Calu3 (cell line): Measurements from ENCODE around the gene IRX6. TPM values are rescaled to one million over a fixed set of nuclear protein-coding genes. Genes with fewer than 3 reads are reported as not detected.

Experiments
- BruUV-seq: library from RNA; stranded (reverse); fragments of 400-500 nt; replicated peaks from 2 replicates; lab custom pipeline; 2021; lab: Mats Ljungman, UMichigan
- CTCF ChIA-PET: fragments of 300-600 bp; sonication (Branson Sonifier 250); formaldehyde crosslinking; loops from one replicate; lab custom pipeline; 2022; ENCODE audit warnings: antibody characterized with exemption; lab: Charles Lee
- DNase-seq: peaks from one replicate; pipeline ENCODE4 v3.0.0; 2022
- H3K27ac Mint-ChIP-seq: one replicate; pipeline ENCODE4 v1.8.0; 2022; ENCODE audit warnings: mixed read lengths; ENCODE audit not compliant: unreplicated experiment
- H3K27me3 Mint-ChIP-seq: one replicate; pipeline ENCODE4 v1.8.0; 2022; ENCODE audit warnings: mixed read lengths; ENCODE audit not compliant: unreplicated experiment
- H3K36me3 Mint-ChIP-seq: one replicate; pipeline ENCODE4 v1.8.0; 2022; ENCODE audit warnings: mild to moderate bottlenecking, moderate library complexity, mixed read lengths; ENCODE audit not compliant: insufficient read depth, unreplicated experiment
- H3K4me1 Mint-ChIP-seq: one replicate; pipeline ENCODE4 v1.8.0; 2022; ENCODE audit warnings: mild to moderate bottlenecking, low read depth, mixed read lengths; ENCODE audit not compliant: unreplicated experiment
- H3K4me3 Mint-ChIP-seq: one replicate; pipeline ENCODE4 v1.8.0; 2022; ENCODE audit warnings: mild to moderate bottlenecking, low read depth, moderate library complexity, mixed read lengths; ENCODE audit not compliant: unreplicated experiment
- H3K9me3 Mint-ChIP-seq: one replicate; pipeline ENCODE4 v1.8.0; 2022; ENCODE audit warnings: low read depth, mixed read lengths; ENCODE audit not compliant: unreplicated experiment
- CTCF ChIP-seq: fragments of 200-600 bp; IDR thresholded peaks from one replicate; pipeline ENCODE4 v1.8.0; 2022; ENCODE audit warnings: antibody characterized with exemption; ENCODE audit not compliant: unreplicated experiment
- intact Hi-C: fragments of 100-400 bp; cut with micrococcal nuclease; formaldehyde crosslinking; loops from one replicate; pipeline ENCODE4 v1.10.0; 2022; ENCODE audit not compliant: unreplicated experiment
- total RNA-seq: library from RNA; stranded (reverse); gene quantifications from 2 replicates; pipeline ENCODE4 v1.2.3, GENCODE V29; 2022

The IRX6 gene
- total RNA-seq, 1 experiment from 2014 or later, result not detected

- H3K9me3 Mint-ChIP-seq, result peaks cover 7% of the 10 kb centered on the region
- H3K27me3 Mint-ChIP-seq, result no peaks in the 10 kb centered on the region
- TF ChIP-seq CTCF, result no peak
- no peaks in the 10 kb centered on the region for H3K36me3 Mint-ChIP-seq
- no TSS peak for BruUV-seq
- no peaks in the 10 kb centered on the region for H3K4me1 Mint-ChIP-seq
- no peak for DNase-seq
- CTCF ChIA-PET, result no interaction called here
- H3K27ac Mint-ChIP-seq, result no peak overlapping the region
- no peak overlapping the region for H3K4me3 Mint-ChIP-seq
- intact Hi-C loops, result loop anchor here (10.0 kb wide), 1 partner anchor 73 kb away; no protein-coding TSS in a partner anchor
These were observed 32.2 kb upstream of the IRX6 start for GRCh38 chr16:55291847-55292246.

- intact Hi-C loops, result loop anchor here (10.0 kb wide), 1 partner anchor 72 kb away; no protein-coding TSS in a partner anchor
- no peak for TF ChIP-seq CTCF
- no peak overlapping the region for H3K27ac Mint-ChIP-seq
- peaks cover 4% of the 10 kb centered on the region for H3K4me1 Mint-ChIP-seq
- H3K36me3 Mint-ChIP-seq, result no peaks in the 10 kb centered on the region
- no peak for DNase-seq
- H3K4me3 Mint-ChIP-seq, result no peak overlapping the region
- H3K9me3 Mint-ChIP-seq, result peaks cover 3% of the 10 kb centered on the region
- CTCF ChIA-PET, result no interaction called here
- no peaks in the 10 kb centered on the region for H3K27me3 Mint-ChIP-seq
- BruUV-seq, result no TSS peak
These were observed 31.5 kb upstream of the IRX6 start for GRCh38 chr16:55292491-55292890.

GRCh38 chr16:55294129-55294528, 29.9 kb upstream of the IRX6 start:
- H3K27me3 Mint-ChIP-seq, result no peaks in the 10 kb centered on the region
- H3K36me3 Mint-ChIP-seq, result no peaks in the 10 kb centered on the region
- TF ChIP-seq CTCF, result peak; percentile 16
- CTCF ChIA-PET, result no interaction called here
- H3K27ac Mint-ChIP-seq, result no peak overlapping the region
- intact Hi-C loops, result loop anchor here (10.0 kb wide), 1 partner anchor 71 kb away; no protein-coding TSS in a partner anchor
- BruUV-seq, result no TSS peak
- no peak for DNase-seq
- peaks cover 9% of the 10 kb centered on the region for H3K4me1 Mint-ChIP-seq
- peaks cover 2% of the 10 kb centered on the region for H3K9me3 Mint-ChIP-seq
- no peak overlapping the region for H3K4me3 Mint-ChIP-seq

GRCh38 chr16:55294931-55295342, 29.1 kb upstream of the IRX6 start:
- intact Hi-C loops, result loop anchor here (10.0 kb wide), 1 partner anchor 70 kb away; no protein-coding TSS in a partner anchor
- H3K36me3 Mint-ChIP-seq, result no peaks in the 10 kb centered on the region
- DNase-seq, result no peak
- no peak overlapping the region for H3K27ac Mint-ChIP-seq
- no peaks in the 10 kb centered on the region for H3K27me3 Mint-ChIP-seq
- peaks cover 9% of the 10 kb centered on the region for H3K4me1 Mint-ChIP-seq
- no TSS peak for BruUV-seq
- H3K4me3 Mint-ChIP-seq, result no peak overlapping the region
- H3K9me3 Mint-ChIP-seq, result peaks cover 2% of the 10 kb centered on the region
- CTCF ChIA-PET, result no interaction called here
- TF ChIP-seq CTCF, result no peak
